ENCODE results near the gene CUL7.

The CUL7 gene

GRCh38 chr6:43077981-43078511, 24.4 kb upstream of the CUL7 start:
- H3K9ac ChIP-seq (ENCODE audit: low read length), result no peak overlapping the region
- H3K27ac ChIP-seq (ENCODE audit: low read depth, low read length, poor library complexity, severe bottlenecking), result no peak overlapping the region
- H3K36me3 ChIP-seq (ENCODE audit: insufficient read depth, low read length), result no peaks in the 10 kb centered on the region
- H3K9me3 ChIP-seq (ENCODE audit: low read length), result no peaks in the 10 kb centered on the region
- H3K79me2 ChIP-seq (ENCODE audit: insufficient read depth, low read length), result no peaks in the 10 kb centered on the region
- no peaks in the 10 kb centered on the region for H3K9me2 ChIP-seq (ENCODE audit: low read depth, low read length)
- H3K4me1 ChIP-seq (ENCODE audit: insufficient read depth, low read length, severe bottlenecking), result peaks cover 8% of the 10 kb centered on the region
- H3K27me3 ChIP-seq (ENCODE audit: insufficient read depth, low read length), result no peaks in the 10 kb centered on the region
- H4K20me1 ChIP-seq (ENCODE audit: insufficient read depth, low read length), result no peaks in the 10 kb centered on the region
- H3F3A ChIP-seq (ENCODE audit: insufficient read depth, low read length), result no peaks in the 10 kb centered on the region
- no peak for TF ChIP-seq CTCF (IDR thresholded peaks at IDR 0.05; ENCODE audit: low read length)
- no peak for TF ChIP-seq EZH2 (IDR thresholded peaks at IDR 0.05; ENCODE audit: borderline replicate concordance, low read length)
- H2AFZ ChIP-seq (ENCODE audit: low read length), result no peak overlapping the region
- H3K4me3 ChIP-seq (ENCODE audit: low read depth, low read length, poor library complexity, severe bottlenecking), result no peak overlapping the region
- H3K4me2 ChIP-seq (ENCODE audit: low read length), result no peak overlapping the region

DNA sequence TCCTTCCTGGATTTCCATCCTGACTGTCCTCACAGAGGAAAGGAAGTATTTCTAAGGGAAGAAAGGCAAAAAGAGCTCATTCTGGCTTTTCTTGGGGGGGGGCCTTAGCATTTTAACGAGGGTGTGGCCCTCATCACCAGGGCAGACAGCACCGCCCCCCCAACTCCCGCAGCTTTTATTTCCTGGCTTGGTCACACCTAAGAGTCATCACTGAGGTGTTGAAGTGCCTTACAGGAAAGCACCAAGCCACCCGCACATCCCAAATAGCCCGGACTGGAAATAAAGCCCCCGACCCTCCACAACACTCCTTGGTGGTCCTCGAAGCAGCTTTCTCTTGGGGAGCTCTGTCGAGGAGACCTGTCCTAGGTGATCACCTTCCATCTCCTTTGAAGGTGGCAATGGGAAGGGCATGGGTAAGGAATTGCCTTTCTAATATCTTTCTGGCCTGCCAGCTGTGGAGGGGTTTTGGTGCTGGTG, 23.7 kb upstream of the CUL7 start:
- H3K79me2 ChIP-seq (ENCODE audit: insufficient read depth, low read length), result no peaks in the 10 kb centered on the region
- H3K4me3 ChIP-seq (ENCODE audit: low read depth, low read length, poor library complexity, severe bottlenecking), result no peak overlapping the region
- no peaks in the 10 kb centered on the region for H3K27me3 ChIP-seq (ENCODE audit: insufficient read depth, low read length)
- no peaks in the 10 kb centered on the region for H3K36me3 ChIP-seq (ENCODE audit: insufficient read depth, low read length)
- no peak overlapping the region for H3K9ac ChIP-seq (ENCODE audit: low read length)
- H3K9me3 ChIP-seq (ENCODE audit: low read length), result no peaks in the 10 kb centered on the region
- H2AFZ ChIP-seq (ENCODE audit: low read length), result no peak overlapping the region
- H3K9me2 ChIP-seq (ENCODE audit: low read depth, low read length), result no peaks in the 10 kb centered on the region
- no peak overlapping the region for H3K27ac ChIP-seq (ENCODE audit: low read depth, low read length, poor library complexity, severe bottlenecking)
- TF ChIP-seq EZH2 (IDR thresholded peaks at IDR 0.05; ENCODE audit: borderline replicate concordance, low read length) (no peak), CTCF (IDR thresholded peaks at IDR 0.05; ENCODE audit: low read length) (no peak)
- peaks cover 8% of the 10 kb centered on the region for H3K4me1 ChIP-seq (ENCODE audit: insufficient read depth, low read length, severe bottlenecking)
- no peaks in the 10 kb centered on the region for H4K20me1 ChIP-seq (ENCODE audit: insufficient read depth, low read length)
- peak overlapping the region; percentile 51; the same call in 1 of the 2 replicates for H3K4me2 ChIP-seq (ENCODE audit: low read length)
- H3F3A ChIP-seq (ENCODE audit: insufficient read depth, low read length), result no peaks in the 10 kb centered on the region

- no peak overlapping the region; the same call in 1 of the 2 replicates for H3K9ac ChIP-seq (ENCODE audit: low read length)
- H3K4me3 ChIP-seq (ENCODE audit: low read depth, low read length, poor library complexity, severe bottlenecking), result peak overlapping the region; percentile 50
- H3K27ac ChIP-seq (ENCODE audit: low read depth, low read length, poor library complexity, severe bottlenecking), result no peak overlapping the region
- H3K4me1 ChIP-seq (ENCODE audit: insufficient read depth, low read length, severe bottlenecking), result peaks cover 8% of the 10 kb centered on the region
- H3F3A ChIP-seq (ENCODE audit: insufficient read depth, low read length), result no peaks in the 10 kb centered on the region
- peak overlapping the region; percentile 51 for H3K4me2 ChIP-seq (ENCODE audit: low read length)
- H3K9me2 ChIP-seq (ENCODE audit: low read depth, low read length), result no peaks in the 10 kb centered on the region
- H4K20me1 ChIP-seq (ENCODE audit: insufficient read depth, low read length), result no peaks in the 10 kb centered on the region
- TF ChIP-seq CTCF (IDR thresholded peaks at IDR 0.05; ENCODE audit: low read length), result no peak
- TF ChIP-seq EZH2 (IDR thresholded peaks at IDR 0.05; ENCODE audit: borderline replicate concordance, low read length), result peak; percentile 28; the same call in 1 of the 2 replicates
- H3K27me3 ChIP-seq (ENCODE audit: insufficient read depth, low read length), result no peaks in the 10 kb centered on the region
- no peaks in the 10 kb centered on the region for H3K79me2 ChIP-seq (ENCODE audit: insufficient read depth, low read length)
- H2AFZ ChIP-seq (ENCODE audit: low read length), result no peak overlapping the region
- H3K36me3 ChIP-seq (ENCODE audit: insufficient read depth, low read length), result no peaks in the 10 kb centered on the region
- no peaks in the 10 kb centered on the region for H3K9me3 ChIP-seq (ENCODE audit: low read length)
Observed at GRCh38 chr6:43076464-43077332, 23.0 kb upstream of the CUL7 start.

All from OCI-LY1 (cell line).